Measurements from ENCODE around the gene ZNF563. TPM values are rescaled to one million over a fixed set of nuclear protein-coding genes. Genes with fewer than 3 reads are reported as not detected.
"Not testable (repeated sequence)": the region's sequence is repeated elsewhere in the genome, so short reads cannot be mapped to it uniquely, and the experiment has no call there.

The ZNF563 gene
- total RNA-seq (8.4 TPM), polyA plus RNA-seq (3.5 TPM)

DNA sequence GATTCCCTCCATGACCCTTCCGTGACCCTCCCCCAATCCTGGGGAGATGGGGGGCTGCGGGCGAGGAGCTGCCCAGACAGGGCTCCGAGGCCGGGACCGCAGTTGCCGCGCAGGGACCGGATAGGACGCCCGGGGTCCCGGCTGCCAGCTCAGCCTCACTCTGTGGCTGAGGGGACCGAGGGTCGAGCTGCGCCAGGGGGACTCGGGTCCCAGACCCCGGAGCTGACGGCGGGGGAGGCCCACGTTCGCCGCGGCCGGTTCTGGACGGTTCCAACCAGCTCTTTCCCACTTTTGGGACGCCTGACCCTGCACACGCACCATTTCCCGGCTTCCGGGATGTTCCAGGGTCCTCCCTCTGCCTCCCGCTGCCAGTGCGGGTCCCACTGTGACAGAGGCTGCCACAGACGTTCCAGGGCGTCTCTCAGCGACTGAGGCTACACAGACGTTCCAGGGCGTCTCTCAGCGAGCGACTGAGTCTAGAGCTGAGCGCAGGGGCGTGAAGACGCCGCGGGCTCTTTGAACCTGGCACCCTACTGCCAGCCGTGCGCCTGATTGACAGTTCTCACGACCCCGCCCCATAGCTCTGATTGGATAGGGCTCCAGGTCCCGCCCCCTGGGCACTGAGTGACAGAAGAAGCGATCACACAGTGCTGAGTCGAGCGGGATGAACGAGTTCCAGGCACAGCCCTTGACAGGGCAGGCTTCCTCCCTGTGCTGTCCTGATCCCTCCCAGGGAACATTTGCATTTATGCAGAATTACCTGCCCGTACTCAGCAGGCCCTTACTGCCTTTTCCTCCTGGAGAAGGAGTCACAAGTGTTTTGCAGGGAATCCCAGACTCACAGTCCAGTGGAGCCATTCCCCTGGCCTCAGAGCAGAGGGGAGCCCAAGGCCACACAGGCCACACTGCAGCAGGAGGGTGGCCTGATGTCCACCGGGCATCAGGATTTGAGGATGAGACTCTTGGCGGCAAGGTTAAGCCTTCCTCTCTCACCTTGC, at the start of gene ZNF563:
Gene ZNF563, minus strand, starts transcription at position 472 of the 998 bp plus-strand sequence. Its CDS starts 151 bp downstream, at position 321.
- peak within 1 kb of the TSS; percentile 77 for H3K27ac ChIP-seq (ENCODE audit: low read depth)
- 1% methylated on average over 55 of the region's 55 CpGs for WGBS
- H3K4me3 ChIP-seq (ENCODE audit: low read depth, low read length) = peak within 1 kb of the TSS; percentile 57
- H3K36me3 ChIP-seq (ENCODE audit: insufficient read depth) = no peaks in the 10 kb centered on the region
- DNase-seq (ENCODE audit: extremely low spot score) = peak; percentile 92
- H3K4me1 ChIP-seq (ENCODE audit: insufficient read depth) = no peaks in the 10 kb centered on the region

DNA sequence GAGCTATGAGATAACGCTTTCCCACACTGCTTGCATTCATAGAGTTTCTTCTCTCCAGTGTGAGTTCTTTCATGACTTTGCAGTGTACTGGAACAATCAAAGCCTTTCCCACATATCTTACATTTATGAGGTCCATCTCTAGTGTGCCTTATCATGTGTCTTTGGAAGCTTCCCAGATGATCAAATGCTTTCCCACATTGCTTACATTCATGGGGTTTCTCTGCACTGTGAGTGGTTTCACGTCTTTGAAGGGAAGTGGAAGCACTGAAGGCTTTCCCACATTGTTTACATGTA, 47.0 kb upstream of the ZNF563 start:
- DNase-seq (ENCODE audit: extremely low spot score) = no peak
- 48% methylated on average over 2 of the region's 2 CpGs for WGBS
- no peak overlapping the region for H3K27ac ChIP-seq (ENCODE audit: low read depth)
- no peak overlapping the region for H3K4me3 ChIP-seq (ENCODE audit: low read depth, low read length)
- peaks cover 4% of the 10 kb centered on the region for H3K36me3 ChIP-seq (ENCODE audit: insufficient read depth)
- no peaks in the 10 kb centered on the region for H3K4me1 ChIP-seq (ENCODE audit: insufficient read depth)

GRCh38 chr19:12379732-12380443, 46.5 kb upstream of the ZNF563 start:
- 84% methylated on average over 5 of the region's 5 CpGs for WGBS
- Histone ChIP-seq H3K4me3 (ENCODE audit: low read depth, low read length) (no peak overlapping the region), H3K4me1 (ENCODE audit: insufficient read depth) (no peaks in the 10 kb centered on the region), H3K27ac (ENCODE audit: low read depth) (no peak overlapping the region), H3K36me3 (ENCODE audit: insufficient read depth) (peaks cover 4% of the 10 kb centered on the region)
- DNase-seq (ENCODE audit: extremely low spot score) = no peak

DNA sequence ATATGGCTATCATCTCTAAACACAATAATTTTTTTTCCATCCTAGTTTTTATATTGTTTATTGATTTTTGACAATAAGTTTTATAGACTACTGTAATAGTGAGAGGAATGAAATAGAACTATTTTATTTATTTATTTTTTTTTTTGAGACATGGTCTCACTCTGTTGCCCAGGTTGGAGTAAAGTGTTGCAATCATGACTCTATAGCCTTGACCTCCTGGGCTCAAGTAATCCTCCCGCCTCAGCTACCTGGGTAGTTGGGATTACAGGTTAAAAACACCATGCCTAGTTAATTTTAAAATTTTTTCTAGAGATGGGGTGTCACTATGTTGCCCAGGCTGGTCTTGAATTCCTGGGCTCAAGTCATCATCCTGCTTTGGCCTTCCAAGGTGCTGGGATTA, 40.6 kb upstream of the ZNF563 start:
- 93% methylated on average over 1 of the region's 1 CpG for WGBS
- H3K4me1 ChIP-seq (ENCODE audit: insufficient read depth) = no peaks in the 10 kb centered on the region
- DNase-seq (ENCODE audit: extremely low spot score) = no peak
- H3K36me3 ChIP-seq (ENCODE audit: insufficient read depth) = no peaks in the 10 kb centered on the region
- H3K4me3 ChIP-seq (ENCODE audit: low read depth, low read length) = no peak overlapping the region
- H3K27ac ChIP-seq (ENCODE audit: low read depth) = no peak overlapping the region

DNA sequence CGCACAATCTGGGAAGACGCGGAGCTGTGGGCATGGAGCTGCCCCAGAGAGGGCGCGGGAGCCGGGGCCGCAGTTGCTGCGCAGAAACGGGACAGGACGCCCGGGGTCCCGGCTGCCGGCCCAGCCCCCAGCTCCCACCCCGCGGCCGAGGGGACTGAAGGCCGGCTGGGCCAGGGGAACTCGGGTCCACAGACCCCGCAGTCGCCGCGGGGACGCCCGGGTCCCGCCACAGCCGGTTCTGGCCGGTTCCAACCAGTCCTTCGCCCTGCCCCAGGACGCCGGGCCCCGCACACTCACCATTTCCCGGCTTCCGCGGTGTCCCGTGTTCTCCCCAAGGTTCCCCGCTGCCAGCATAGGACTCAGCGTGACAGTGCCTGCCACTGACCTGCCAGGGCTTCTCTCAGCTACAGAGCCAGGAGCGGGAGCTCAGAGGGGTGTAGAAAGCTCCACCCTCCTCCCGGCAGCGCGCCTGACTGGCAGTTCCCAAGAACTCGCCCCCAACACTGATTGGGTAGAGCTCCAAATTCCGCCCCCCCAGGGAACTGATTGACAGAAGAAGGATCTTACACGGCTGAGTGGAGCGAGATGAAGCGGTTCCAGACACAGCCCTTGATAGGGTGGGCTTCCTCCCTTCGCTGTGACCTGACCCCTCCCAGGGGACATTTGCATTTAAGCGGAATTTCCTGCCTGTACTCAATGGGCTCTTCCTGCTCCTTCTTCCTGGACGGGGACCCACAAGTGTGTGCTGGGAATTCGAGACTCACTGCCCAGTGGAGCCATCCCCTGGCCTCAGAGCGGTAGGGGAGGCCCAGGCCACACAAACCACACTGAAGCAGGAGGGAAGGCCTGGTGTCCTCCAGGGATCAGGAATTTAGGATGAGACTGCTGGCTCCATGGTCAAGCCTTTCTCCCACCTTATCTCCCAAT, 32.1 kb upstream of the ZNF563 start, which contains the start of gene ZNF442:
Gene ZNF442, minus strand, starts transcription at position 448 of the 927 bp plus-strand sequence. CDS start 2,052 bp downstream, outside the sequence.
- Histone ChIP-seq H3K36me3 (ENCODE audit: insufficient read depth) (no peaks in the 10 kb centered on the region), H3K27ac (ENCODE audit: low read depth) (peak within 1 kb of the TSS; percentile 90), H3K4me3 (ENCODE audit: low read depth, low read length) (peak within 1 kb of the TSS; percentile 76), H3K4me1 (ENCODE audit: insufficient read depth) (no peaks in the 10 kb centered on the region)
- under 1% methylated on average over 51 of the region's 51 CpGs for WGBS
- peak; percentile 98 for DNase-seq (ENCODE audit: extremely low spot score)

- DNase-seq (ENCODE audit: extremely low spot score) = no peak
- WGBS = 6% methylated on average over 28 of the region's 28 CpGs
- H3K27ac ChIP-seq (ENCODE audit: low read depth) = peak overlapping the region; percentile 90
- no peaks in the 10 kb centered on the region for H3K4me1 ChIP-seq (ENCODE audit: insufficient read depth)
- H3K4me3 ChIP-seq (ENCODE audit: low read depth, low read length) = peak overlapping the region; percentile 76
- no peaks in the 10 kb centered on the region for H3K36me3 ChIP-seq (ENCODE audit: insufficient read depth)
These were observed 31.2 kb upstream of the ZNF563 start for GRCh38 chr19:12364391-12365235.

DNA sequence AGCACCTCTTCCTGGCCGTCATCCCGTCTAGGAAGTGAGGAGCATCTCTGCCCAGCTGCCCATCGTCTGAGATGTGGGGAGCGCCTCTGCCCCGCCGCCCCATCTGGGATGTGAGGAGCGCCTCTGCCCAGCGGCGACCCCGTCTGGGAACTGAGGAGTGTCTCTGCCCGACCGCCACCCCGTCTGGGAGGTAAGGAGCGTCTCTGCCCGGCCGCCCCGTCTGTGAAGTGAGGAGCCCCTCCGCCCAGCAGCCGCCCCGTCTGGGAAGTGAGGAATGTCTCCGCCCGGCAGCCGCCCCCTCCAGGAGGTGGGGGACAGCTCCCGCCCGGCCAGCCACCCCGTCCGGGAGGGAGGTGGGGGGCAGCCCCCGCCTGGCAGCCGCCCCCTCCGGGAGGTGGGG, 28.8 kb upstream of the ZNF563 start:
- not testable (repeated sequence) for H3K4me1 ChIP-seq (ENCODE audit: insufficient read depth); H3K36me3 ChIP-seq (ENCODE audit: insufficient read depth); H3K27ac ChIP-seq (ENCODE audit: low read depth); H3K4me3 ChIP-seq (ENCODE audit: low read depth, low read length); DNase-seq (ENCODE audit: extremely low spot score)
- WGBS = 96% methylated on average over 30 of the region's 30 CpGs

DNA sequence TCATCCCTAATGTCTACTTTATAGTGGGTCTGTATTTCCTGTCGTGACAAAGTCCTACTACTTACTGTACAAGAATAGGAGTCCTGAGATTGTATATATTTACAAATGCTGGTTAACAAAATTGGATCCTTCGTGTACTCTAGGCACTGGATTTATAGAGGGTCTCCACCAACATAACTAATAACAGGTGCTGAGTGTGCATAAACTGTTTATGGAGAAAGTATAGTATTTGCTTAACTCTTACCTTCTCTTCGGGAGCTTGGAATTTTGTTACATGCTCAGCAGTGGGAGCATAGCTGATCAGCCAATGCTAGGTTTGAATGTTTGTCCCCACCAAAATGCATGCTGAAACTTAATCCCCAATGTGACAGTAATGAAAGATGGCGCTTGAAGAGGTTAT, 19.9 kb upstream of the ZNF563 start:
- Histone ChIP-seq H3K27ac (ENCODE audit: low read depth) (no peak overlapping the region), H3K4me1 (ENCODE audit: insufficient read depth) (no peaks in the 10 kb centered on the region), H3K4me3 (ENCODE audit: low read depth, low read length) (no peak overlapping the region), H3K36me3 (ENCODE audit: insufficient read depth) (no peaks in the 10 kb centered on the region)
- 93% methylated on average over 4 of the region's 4 CpGs for WGBS
- DNase-seq (ENCODE audit: extremely low spot score) = no peak

GRCh38 chr19:12350890-12351197, 17.4 kb upstream of the ZNF563 start:
- 98% methylated on average over 5 of the region's 5 CpGs for WGBS
- no peak overlapping the region for H3K27ac ChIP-seq (ENCODE audit: low read depth)
- DNase-seq (ENCODE audit: extremely low spot score) = no peak
- H3K36me3 ChIP-seq (ENCODE audit: insufficient read depth) = no peaks in the 10 kb centered on the region
- H3K4me3 ChIP-seq (ENCODE audit: low read depth, low read length) = no peak overlapping the region
- no peaks in the 10 kb centered on the region for H3K4me1 ChIP-seq (ENCODE audit: insufficient read depth)

- no peaks in the 10 kb centered on the region for H3K4me1 ChIP-seq (ENCODE audit: insufficient read depth)
- H3K4me3 ChIP-seq (ENCODE audit: low read depth, low read length) = no peak overlapping the region
- 97% methylated on average over 8 of the region's 8 CpGs for WGBS
- no peak for DNase-seq (ENCODE audit: extremely low spot score)
- H3K27ac ChIP-seq (ENCODE audit: low read depth) = no peak overlapping the region
- no peaks in the 10 kb centered on the region for H3K36me3 ChIP-seq (ENCODE audit: insufficient read depth)
These were observed 16.9 kb upstream of the ZNF563 start for GRCh38 chr19:12350185-12350889.

GRCh38 chr19:12346896-12347295, 13.5 kb upstream of the ZNF563 start:
- H3K4me1 ChIP-seq (ENCODE audit: insufficient read depth) = no peaks in the 10 kb centered on the region
- DNase-seq (ENCODE audit: extremely low spot score) = no peak
- WGBS = 80% methylated on average over 2 of the region's 2 CpGs
- H3K36me3 ChIP-seq (ENCODE audit: insufficient read depth) = no peaks in the 10 kb centered on the region
- no peak overlapping the region for H3K27ac ChIP-seq (ENCODE audit: low read depth)
- no peak overlapping the region for H3K4me3 ChIP-seq (ENCODE audit: low read depth, low read length)

- no peaks in the 10 kb centered on the region for H3K4me1 ChIP-seq (ENCODE audit: insufficient read depth)
- H3K36me3 ChIP-seq (ENCODE audit: insufficient read depth) = no peaks in the 10 kb centered on the region
- H3K27ac ChIP-seq (ENCODE audit: low read depth) = no peak overlapping the region
- H3K4me3 ChIP-seq (ENCODE audit: low read depth, low read length) = no peak overlapping the region
- DNase-seq (ENCODE audit: extremely low spot score) = no peak
- 99% methylated on average over 1 of the region's 1 CpG for WGBS
These were observed 11.8 kb upstream of the ZNF563 start for GRCh38 chr19:12345197-12345596.
